NCI-H1436 treated with DMSO at 0.1 percent for 48 hours (cell line): Measurements from ENCODE around the gene SH2D6.
"Not testable (repeated sequence)": the region's sequence is repeated elsewhere in the genome, so short reads cannot be mapped to it uniquely, and the experiment has no call there.

ENCODE experiments used
- DNase-seq: peaks from one replicate; lab custom pipeline; 2025; lab: John Stamatoyannopoulos, UW

Gene SH2D6

GRCh38 chr2:85470850-85471800 is 52.6 kb downstream of the SH2D6 start:
- DNase-seq = no peak

DNA sequence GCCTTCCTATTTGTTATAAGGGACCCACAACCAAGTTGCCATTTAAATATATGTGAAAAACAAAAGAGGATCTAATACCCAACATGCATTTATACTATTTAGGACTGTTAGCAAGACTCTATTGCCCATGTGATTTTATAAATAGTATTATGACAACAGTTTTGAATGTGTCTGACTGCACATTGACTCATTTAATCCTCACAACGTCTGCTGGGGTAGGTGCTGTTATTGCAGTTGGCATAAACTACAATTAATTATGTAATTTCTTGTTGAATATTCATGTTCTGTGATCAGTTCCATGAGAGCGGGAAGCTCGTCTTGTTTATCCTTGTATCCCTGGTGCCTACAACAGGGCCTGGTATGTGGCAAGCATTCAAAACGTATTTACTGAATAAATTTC is 53.7 kb downstream of the SH2D6 start:
- no peak for DNase-seq

DNA sequence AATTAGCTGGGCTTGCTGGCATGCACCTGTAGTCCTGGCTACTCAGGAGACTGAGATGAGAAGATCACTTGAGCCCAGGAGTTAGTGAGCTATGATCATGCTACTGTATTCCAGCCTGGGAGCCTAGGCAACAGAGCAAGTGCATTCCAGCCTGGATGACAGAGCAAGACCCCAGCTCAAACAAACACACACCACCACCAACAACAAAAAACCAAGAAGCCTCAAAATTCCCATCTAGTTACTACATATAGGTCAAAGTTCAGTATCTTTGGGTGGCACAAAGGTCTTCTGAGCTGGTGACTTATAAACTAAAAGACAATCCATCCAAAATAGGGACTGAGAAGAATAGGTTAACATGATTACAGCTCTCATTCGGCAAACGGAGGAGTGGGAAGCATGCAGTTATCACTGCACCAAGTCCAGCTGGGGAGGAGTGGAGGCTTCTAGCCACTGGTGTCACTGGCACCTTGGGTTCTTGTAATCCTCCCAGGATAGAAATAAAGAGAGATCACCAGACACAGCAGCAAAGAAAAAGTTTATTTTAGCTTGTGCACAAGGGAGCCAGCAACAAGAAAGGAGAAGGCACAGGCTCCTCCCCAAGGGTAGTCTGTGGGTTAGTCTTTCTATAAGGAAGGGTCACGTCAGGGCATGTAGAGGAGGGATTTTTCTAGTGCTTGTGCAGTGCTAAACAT is 57.4 kb downstream of the SH2D6 start:
- no peak for DNase-seq

- no peak for DNase-seq
Observed at GRCh38 chr2:85476624-85477023, 58.1 kb downstream of the SH2D6 start.

- DNase-seq = no peak
Observed at GRCh38 chr2:85477884-85478283, 59.4 kb downstream of the SH2D6 start.

- no peak for DNase-seq
Observed at GRCh38 chr2:85481818-85482777, 63.6 kb downstream of the SH2D6 start.

GRCh38 chr2:85484615-85485014 is 66.1 kb downstream of the SH2D6 start:
- DNase-seq = not testable (repeated sequence)

GRCh38 chr2:85485815-85486214 is 67.3 kb downstream of the SH2D6 start:
- no peak for DNase-seq
